ENCODE measurements around the gene DACT3.

GRCh38 chr19:46634656-46635218 is 26.2 kb downstream of the DACT3 start:
- no peak for TF ChIP-seq POLR2A (IDR thresholded peaks at IDR 0.05)
- TF ChIP-seq, protein P1, sequence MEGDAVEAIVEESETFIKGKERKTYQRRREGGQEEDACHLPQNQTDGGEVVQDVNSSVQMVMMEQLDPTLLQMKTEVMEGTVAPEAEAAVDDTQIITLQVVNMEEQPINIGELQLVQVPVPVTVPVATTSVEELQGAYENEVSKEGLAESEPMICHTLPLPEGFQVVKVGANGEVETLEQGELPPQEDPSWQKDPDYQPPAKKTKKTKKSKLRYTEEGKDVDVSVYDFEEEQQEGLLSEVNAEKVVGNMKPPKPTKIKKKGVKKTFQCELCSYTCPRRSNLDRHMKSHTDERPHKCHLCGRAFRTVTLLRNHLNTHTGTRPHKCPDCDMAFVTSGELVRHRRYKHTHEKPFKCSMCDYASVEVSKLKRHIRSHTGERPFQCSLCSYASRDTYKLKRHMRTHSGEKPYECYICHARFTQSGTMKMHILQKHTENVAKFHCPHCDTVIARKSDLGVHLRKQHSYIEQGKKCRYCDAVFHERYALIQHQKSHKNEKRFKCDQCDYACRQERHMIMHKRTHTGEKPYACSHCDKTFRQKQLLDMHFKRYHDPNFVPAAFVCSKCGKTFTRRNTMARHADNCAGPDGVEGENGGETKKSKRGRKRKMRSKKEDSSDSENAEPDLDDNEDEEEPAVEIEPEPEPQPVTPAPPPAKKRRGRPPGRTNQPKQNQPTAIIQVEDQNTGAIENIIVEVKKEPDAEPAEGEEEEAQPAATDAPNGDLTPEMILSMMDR (IDR thresholded peaks at IDR 0.05) = no peak

Measured in stomach (tissue), 4 donors.